Measurements from ENCODE around the gene CSNK2A3. TPM values are rescaled to one million over a fixed set of nuclear protein-coding genes. Genes with fewer than 3 reads are reported as not detected.

CSNK2A3 gene
- total RNA-seq, 1 experiment from 2014 or later: 1.6 TPM

DNA sequence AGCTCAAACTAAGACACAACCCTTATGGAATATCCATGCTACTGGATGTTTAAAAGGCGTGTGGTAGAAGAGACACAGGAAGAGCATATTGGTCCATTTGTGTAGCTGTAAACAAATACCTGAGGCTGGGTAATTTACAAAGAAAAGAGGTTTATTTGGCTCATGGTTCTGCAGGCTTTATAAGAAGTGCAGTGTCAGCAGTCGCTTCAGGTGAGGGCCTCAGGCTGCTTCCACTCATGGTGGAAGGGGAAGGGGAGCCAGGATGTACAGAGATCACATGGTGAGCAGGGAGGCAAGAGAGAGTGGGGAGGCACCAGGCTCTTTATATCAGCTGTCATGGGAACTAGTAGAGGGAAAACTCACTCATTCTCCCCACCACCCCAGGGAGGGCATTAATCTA is 31.8 kb upstream of the CSNK2A3 start:
- Histone ChIP-seq H3K4me3 (no peak overlapping the region), H3K9me2 (ENCODE audit: insufficient read depth) (no peaks in the 10 kb centered on the region), H3K27me3 (ENCODE audit: insufficient read depth, low read depth) (peaks cover 7% of the 10 kb centered on the region; the same call in 1 of the 2 replicates), H3F3A (ENCODE audit: insufficient read depth, low read depth) (no peaks in the 10 kb centered on the region), H4K20me1 (ENCODE audit: insufficient read depth) (no peaks in the 10 kb centered on the region), H3K79me2 (ENCODE audit: low read depth) (no peaks in the 10 kb centered on the region), H2AFZ (no peak overlapping the region), H3K36me3 (ENCODE audit: low read depth) (no peaks in the 10 kb centered on the region), H3K27ac (no peak overlapping the region), H3K4me2 (no peak overlapping the region), H3K9me3 (ENCODE audit: insufficient read depth, low read depth) (no peaks in the 10 kb centered on the region), H3K4me1 (replicated peaks; ENCODE audit: insufficient read depth) (no peaks in the 10 kb centered on the region)
- TF ChIP-seq, protein P1, sequence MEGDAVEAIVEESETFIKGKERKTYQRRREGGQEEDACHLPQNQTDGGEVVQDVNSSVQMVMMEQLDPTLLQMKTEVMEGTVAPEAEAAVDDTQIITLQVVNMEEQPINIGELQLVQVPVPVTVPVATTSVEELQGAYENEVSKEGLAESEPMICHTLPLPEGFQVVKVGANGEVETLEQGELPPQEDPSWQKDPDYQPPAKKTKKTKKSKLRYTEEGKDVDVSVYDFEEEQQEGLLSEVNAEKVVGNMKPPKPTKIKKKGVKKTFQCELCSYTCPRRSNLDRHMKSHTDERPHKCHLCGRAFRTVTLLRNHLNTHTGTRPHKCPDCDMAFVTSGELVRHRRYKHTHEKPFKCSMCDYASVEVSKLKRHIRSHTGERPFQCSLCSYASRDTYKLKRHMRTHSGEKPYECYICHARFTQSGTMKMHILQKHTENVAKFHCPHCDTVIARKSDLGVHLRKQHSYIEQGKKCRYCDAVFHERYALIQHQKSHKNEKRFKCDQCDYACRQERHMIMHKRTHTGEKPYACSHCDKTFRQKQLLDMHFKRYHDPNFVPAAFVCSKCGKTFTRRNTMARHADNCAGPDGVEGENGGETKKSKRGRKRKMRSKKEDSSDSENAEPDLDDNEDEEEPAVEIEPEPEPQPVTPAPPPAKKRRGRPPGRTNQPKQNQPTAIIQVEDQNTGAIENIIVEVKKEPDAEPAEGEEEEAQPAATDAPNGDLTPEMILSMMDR (conservative IDR thresholded peaks at IDR 0.05): no peak
- TF ChIP-seq EZH2 (IDR thresholded peaks at IDR 0.05; ENCODE audit: low read depth): no peak
- intact Hi-C loops (cut with micrococcal nuclease; ENCODE audit: unreplicated experiment): no loop called here
- DNase-seq: no peak
- ChIA-PET POLR2A (ENCODE audit: unreplicated experiment) (no interaction called here), CTCF (no interaction called here)
- no TSS peak for BruUV-seq (replicated peaks)

- H3K9me3 ChIP-seq (ENCODE audit: insufficient read depth, low read depth): no peaks in the 10 kb centered on the region
- no peak overlapping the region for H3K4me2 ChIP-seq
- BruUV-seq (replicated peaks): no TSS peak
- no peak for DNase-seq
- POLR2A ChIA-PET (ENCODE audit: unreplicated experiment): no interaction called here
- H2AFZ ChIP-seq: no peak overlapping the region
- no peak overlapping the region for H3K27ac ChIP-seq
- CTCF ChIA-PET: no interaction called here
- H3F3A ChIP-seq (ENCODE audit: insufficient read depth, low read depth): no peaks in the 10 kb centered on the region
- H3K4me3 ChIP-seq: no peak overlapping the region
- peaks cover 7% of the 10 kb centered on the region; the same call in 1 of the 2 replicates for H3K27me3 ChIP-seq (ENCODE audit: insufficient read depth, low read depth)
- no peaks in the 10 kb centered on the region for H4K20me1 ChIP-seq (ENCODE audit: insufficient read depth)
- H3K9me2 ChIP-seq (ENCODE audit: insufficient read depth): no peaks in the 10 kb centered on the region
- intact Hi-C loops (cut with micrococcal nuclease; ENCODE audit: unreplicated experiment): no loop called here
- no peak for TF ChIP-seq EZH2 (IDR thresholded peaks at IDR 0.05; ENCODE audit: low read depth)
- TF ChIP-seq, protein P1 (conservative IDR thresholded peaks at IDR 0.05): no peak
- H3K36me3 ChIP-seq (ENCODE audit: low read depth): no peaks in the 10 kb centered on the region
- H3K79me2 ChIP-seq (ENCODE audit: low read depth): no peaks in the 10 kb centered on the region
- H3K4me1 ChIP-seq (replicated peaks; ENCODE audit: insufficient read depth): no peaks in the 10 kb centered on the region
Measured at GRCh38 chr11:11383995-11384394, 30.9 kb upstream of the CSNK2A3 start.

DNA sequence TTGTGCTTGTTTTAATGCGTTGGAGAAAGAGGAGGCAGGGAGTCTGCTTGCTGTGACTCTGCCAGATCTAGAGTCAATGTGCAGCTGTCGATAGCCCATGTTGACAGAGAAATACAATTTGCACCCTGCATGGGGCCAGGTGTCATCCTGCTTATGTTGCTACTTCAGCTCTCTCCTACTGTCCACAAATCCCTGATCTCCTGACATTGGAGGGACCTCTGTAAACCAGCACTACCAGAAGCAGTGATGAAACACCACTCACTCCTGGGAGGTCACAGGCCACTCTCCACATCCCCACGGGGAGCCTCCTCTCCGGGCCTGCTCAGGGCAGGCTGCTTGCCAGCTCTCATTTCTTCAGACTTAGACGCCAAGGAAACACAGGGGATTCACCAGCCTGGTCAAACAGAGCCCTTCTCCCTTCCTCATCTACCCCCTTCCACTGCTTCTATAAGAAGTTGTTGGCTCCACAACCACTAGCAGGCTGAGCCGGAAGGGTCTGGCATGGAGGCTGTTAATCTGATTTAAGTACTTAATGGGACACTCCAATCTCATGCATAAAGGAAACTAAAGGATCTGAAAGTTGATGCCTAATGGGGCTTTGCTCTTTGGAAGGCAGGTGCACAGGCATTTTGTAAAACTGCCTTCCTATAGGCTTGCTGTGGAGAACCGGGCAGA is 29.9 kb upstream of the CSNK2A3 start:
- H2AFZ ChIP-seq: no peak overlapping the region
- no peak overlapping the region for H3K4me2 ChIP-seq
- intact Hi-C loops (cut with micrococcal nuclease; ENCODE audit: unreplicated experiment): no loop called here
- H3K4me1 ChIP-seq (replicated peaks; ENCODE audit: insufficient read depth): no peaks in the 10 kb centered on the region
- H3K79me2 ChIP-seq (ENCODE audit: low read depth): no peaks in the 10 kb centered on the region
- no peak for DNase-seq
- no TSS peak for BruUV-seq (replicated peaks)
- TF ChIP-seq, protein P1 (conservative IDR thresholded peaks at IDR 0.05): no peak
- TF ChIP-seq EZH2 (IDR thresholded peaks at IDR 0.05; ENCODE audit: low read depth): no peak
- H3F3A ChIP-seq (ENCODE audit: insufficient read depth, low read depth): no peaks in the 10 kb centered on the region
- no peak overlapping the region for H3K4me3 ChIP-seq
- POLR2A ChIA-PET (ENCODE audit: unreplicated experiment): no interaction called here
- peaks cover 7% of the 10 kb centered on the region; the same call in 1 of the 2 replicates for H3K27me3 ChIP-seq (ENCODE audit: insufficient read depth, low read depth)
- no peaks in the 10 kb centered on the region for H3K9me2 ChIP-seq (ENCODE audit: insufficient read depth)
- H3K27ac ChIP-seq: no peak overlapping the region
- H3K9me3 ChIP-seq (ENCODE audit: insufficient read depth, low read depth): no peaks in the 10 kb centered on the region
- no peaks in the 10 kb centered on the region for H3K36me3 ChIP-seq (ENCODE audit: low read depth)
- H4K20me1 ChIP-seq (ENCODE audit: insufficient read depth): no peaks in the 10 kb centered on the region
- CTCF ChIA-PET: no interaction called here

Data from PC-9 (cell line).